NCI-H2171 treated with DMSO at 0.1 percent for 48 hours (cell line): ENCODE measurements around the gene CLTC.

ENCODE experiments used
- DNase-seq: peaks from one replicate; lab custom pipeline; 2025; lab: John Stamatoyannopoulos, UW

CLTC gene

DNA sequence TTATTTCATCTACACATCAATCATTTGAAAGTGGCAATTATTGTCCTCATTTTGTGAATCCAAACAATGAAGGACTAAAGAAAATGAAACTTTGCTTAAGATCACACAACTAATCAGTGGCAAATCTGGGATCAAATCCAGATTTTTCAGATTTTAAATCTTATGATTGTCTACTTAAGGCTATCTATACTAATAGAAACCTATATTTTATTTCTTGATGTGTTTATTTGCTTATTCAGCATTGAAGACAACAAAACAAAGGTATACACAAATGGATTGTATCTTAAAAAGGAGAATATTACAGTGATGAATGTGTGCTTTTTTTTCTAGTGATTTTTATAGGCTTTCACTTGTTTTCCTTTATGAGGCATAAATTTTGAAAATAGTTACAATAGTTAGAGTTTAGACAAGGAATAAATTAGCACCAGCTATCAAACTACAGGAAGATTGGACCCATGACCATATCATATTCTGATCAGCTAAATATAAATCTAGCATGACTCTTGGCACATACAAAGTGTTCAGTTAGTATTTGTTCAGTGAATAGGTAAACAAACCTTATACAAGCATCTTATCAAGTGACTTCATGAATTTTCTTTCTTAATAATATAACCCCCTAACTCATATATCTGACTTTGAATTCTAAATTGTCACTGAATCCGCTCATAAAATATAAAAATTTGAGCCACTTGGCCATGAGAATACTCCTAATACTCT lies 108.3 kb downstream of the CLTC start:
- DNase-seq: no peak

DNA sequence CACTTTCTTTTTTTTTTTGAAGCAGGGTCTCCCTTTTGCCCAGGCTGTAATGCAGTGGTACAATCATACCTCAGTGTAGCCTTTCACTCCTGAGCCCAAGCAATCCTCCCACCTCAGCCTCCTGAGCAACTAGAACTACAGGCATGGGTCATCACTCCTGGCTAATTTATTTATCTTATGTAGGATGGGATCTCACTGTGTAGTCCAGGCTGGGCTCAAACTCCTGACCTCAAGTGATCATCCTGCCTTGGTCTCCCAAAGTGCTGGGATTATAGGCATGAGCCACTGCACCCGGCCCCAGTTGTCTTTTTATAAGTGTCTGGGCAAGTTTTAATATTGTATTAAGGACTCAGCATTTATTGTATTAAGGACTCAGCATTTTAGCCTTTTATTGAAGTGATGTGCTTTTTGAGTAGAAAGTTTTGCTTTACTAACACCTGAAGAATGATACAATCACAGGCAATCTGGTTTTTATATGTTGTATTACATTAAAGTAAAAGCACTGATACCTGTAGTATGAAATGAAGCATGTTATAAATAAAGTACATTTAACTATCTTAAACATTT lies 110.7 kb downstream of the CLTC start:
- no peak for DNase-seq

DNA sequence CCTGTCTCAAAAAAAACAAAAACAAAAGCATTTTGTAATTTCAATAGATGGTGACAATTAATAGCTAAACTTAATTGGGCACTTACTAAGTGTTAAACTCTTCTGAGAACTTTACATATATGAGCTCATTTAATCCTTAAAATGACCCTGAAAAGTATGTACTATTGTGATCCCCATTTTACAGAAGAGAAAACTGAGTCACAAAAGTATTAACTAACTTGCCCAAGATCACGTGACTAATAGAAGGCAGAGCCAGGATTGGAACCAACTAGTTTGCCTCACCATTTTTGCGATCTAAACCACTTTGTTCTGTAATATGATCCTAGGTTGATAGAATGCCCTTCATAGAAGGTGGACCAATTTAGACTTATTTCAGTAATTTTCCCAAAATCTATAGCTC lies 114.0 kb downstream of the CLTC start:
- DNase-seq: no peak

DNA sequence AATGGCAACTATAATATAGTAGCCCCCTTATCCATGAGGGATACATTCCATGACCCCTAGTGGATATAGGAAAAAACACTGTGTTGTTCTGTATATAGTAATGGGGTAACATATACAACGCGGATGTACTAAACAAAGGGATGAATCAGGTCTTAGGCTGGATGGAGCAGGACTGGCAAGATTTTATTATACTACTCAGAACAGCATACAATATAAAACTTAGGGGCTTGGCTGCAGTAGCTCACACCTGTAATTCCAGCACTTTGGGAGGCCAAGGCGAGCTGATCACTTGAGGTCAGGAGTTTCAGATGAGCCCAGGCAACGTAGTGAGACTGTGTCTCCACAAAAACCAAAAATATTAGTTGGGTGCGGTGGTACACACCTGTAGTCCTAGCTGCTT lies 114.5 kb downstream of the CLTC start:
- DNase-seq: no peak

DNA sequence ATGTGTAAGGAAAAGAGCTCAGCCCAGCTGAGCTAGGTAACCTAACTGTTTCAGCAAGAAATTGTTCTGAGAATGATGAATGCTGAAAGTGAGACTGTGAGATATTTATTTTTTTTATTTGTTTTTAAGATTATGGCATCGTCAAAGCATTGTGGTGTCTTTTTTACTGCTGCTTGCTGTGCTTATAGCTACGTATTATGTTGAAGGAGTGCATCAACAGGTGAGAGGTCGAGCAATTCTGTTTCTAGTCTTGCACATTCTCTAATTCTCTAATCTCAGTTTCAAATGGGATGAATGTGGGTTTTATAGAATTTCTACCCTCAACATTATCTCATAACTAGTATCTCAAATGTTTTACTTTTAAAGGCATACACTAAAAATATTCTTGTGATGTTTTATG lies 117.6 kb downstream of the CLTC start:
- DNase-seq: no peak

DNA sequence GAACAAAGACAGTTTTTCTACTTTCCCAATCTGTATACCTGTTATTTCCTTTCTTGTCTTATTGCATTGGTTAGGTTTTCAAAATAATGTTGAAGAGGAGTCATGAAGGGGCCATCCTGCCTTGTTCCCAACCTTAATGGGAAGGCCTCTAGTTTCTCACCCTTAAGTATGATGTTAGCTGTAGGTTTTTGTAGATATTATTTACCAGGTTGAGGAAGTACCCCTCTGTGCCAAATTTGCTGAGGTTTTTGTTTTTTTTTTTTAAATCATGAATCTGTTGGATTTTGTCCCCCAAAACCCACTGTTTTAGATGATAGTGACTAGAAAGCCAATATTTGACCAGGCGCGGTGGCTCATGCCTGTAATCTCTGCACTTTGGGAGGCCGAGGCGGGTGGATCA lies 124.1 kb downstream of the CLTC start:
- DNase-seq: no peak

DNA sequence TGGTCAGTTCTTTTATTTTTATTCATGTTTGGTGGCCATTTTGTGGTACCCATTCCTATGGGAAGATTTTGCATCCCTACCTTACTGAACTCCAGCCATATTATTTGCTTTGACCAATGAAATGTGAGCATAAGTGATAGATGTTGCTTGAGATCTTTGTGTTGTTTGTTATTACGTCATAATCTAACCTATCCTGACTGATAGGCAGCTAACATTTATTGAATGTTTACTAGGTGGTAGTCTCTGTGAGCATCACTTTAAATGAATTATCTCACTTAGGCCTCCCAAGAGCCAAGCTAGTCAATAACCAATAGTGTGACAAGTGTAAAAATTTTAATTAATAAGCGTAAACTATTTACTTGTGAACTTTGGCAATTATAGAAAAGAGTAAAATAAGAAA lies 125.3 kb downstream of the CLTC start:
- no peak for DNase-seq
